Measurements from ENCODE around the gene CTCFL.
A peak's percentile ranks its signal among the peaks of the same experiment; 100 is the strongest.

The CTCFL gene

GRCh38 chr20:57508381-57508780 is 16.6 kb downstream of the CTCFL start:
- peaks cover 11% of the 10 kb centered on the region for H3K4me1 ChIP-seq (ENCODE audit: control insufficient read depth, insufficient read depth, low read length)
- H3K4me3 ChIP-seq (ENCODE audit: insufficient read depth, low read depth, low read length): no peak overlapping the region
- peak overlapping the region; percentile 71 for H3K27ac ChIP-seq (ENCODE audit: insufficient read depth, low read depth, low read length, poor library complexity, severe bottlenecking)
- whole genome bisulfite sequencing, 2 experiments: 34 to 48% methylated on average over 8 of the region's 8 CpGs
- H3K9me3 ChIP-seq (ENCODE audit: control insufficient read depth, low read length): no peaks in the 10 kb centered on the region
- H3K27me3 ChIP-seq (ENCODE audit: control insufficient read depth, insufficient read depth, low read length, poor library complexity, severe bottlenecking): no peaks in the 10 kb centered on the region
- H3K36me3 ChIP-seq (ENCODE audit: control insufficient read depth, insufficient read depth, low read length): no peaks in the 10 kb centered on the region

GRCh38 chr20:57507477-57507876 is 17.5 kb downstream of the CTCFL start:
- Histone ChIP-seq H3K27ac (ENCODE audit: insufficient read depth, low read depth, low read length, poor library complexity, severe bottlenecking) (no peak overlapping the region), H3K27me3 (ENCODE audit: control insufficient read depth, insufficient read depth, low read length, poor library complexity, severe bottlenecking) (no peaks in the 10 kb centered on the region), H3K9me3 (ENCODE audit: control insufficient read depth, low read length) (no peaks in the 10 kb centered on the region), H3K36me3 (ENCODE audit: control insufficient read depth, insufficient read depth, low read length) (no peaks in the 10 kb centered on the region), H3K4me1 (ENCODE audit: control insufficient read depth, insufficient read depth, low read length) (peaks cover 11% of the 10 kb centered on the region), H3K4me3 (ENCODE audit: insufficient read depth, low read depth, low read length) (no peak overlapping the region)
- 94 to 95% methylated on average over 6 of the region's 6 CpGs for WGBS, 2 experiments

- 92 to 96% methylated on average over 6 of the region's 6 CpGs for WGBS, 2 experiments
- H3K4me1 ChIP-seq (ENCODE audit: control insufficient read depth, insufficient read depth, low read length): peaks cover 18% of the 10 kb centered on the region
- no peaks in the 10 kb centered on the region for H3K27me3 ChIP-seq (ENCODE audit: control insufficient read depth, insufficient read depth, low read length, poor library complexity, severe bottlenecking)
- H3K4me3 ChIP-seq (ENCODE audit: insufficient read depth, low read depth, low read length): no peak overlapping the region
- H3K9me3 ChIP-seq (ENCODE audit: control insufficient read depth, low read length): no peaks in the 10 kb centered on the region
- H3K36me3 ChIP-seq (ENCODE audit: control insufficient read depth, insufficient read depth, low read length): no peaks in the 10 kb centered on the region
- H3K27ac ChIP-seq (ENCODE audit: insufficient read depth, low read depth, low read length, poor library complexity, severe bottlenecking): no peak overlapping the region
Observed at GRCh38 chr20:57505979-57506378, 19.0 kb downstream of the CTCFL start.

GRCh38 chr20:57504411-57504810 is 20.5 kb downstream of the CTCFL start:
- Histone ChIP-seq H3K27ac (ENCODE audit: insufficient read depth, low read depth, low read length, poor library complexity, severe bottlenecking) (no peak overlapping the region), H3K4me3 (ENCODE audit: insufficient read depth, low read depth, low read length) (no peak overlapping the region), H3K4me1 (ENCODE audit: control insufficient read depth, insufficient read depth, low read length) (peaks cover 25% of the 10 kb centered on the region), H3K9me3 (ENCODE audit: control insufficient read depth, low read length) (no peaks in the 10 kb centered on the region), H3K36me3 (ENCODE audit: control insufficient read depth, insufficient read depth, low read length) (no peaks in the 10 kb centered on the region), H3K27me3 (ENCODE audit: control insufficient read depth, insufficient read depth, low read length, poor library complexity, severe bottlenecking) (no peaks in the 10 kb centered on the region)
- WGBS, 2 experiments: 92 to 95% methylated on average over 6 of the region's 6 CpGs

- H3K4me1 ChIP-seq (ENCODE audit: control insufficient read depth, insufficient read depth, low read length): peaks cover 15% of the 10 kb centered on the region
- H3K9me3 ChIP-seq (ENCODE audit: control insufficient read depth, low read length): no peaks in the 10 kb centered on the region
- H3K27me3 ChIP-seq (ENCODE audit: control insufficient read depth, insufficient read depth, low read length, poor library complexity, severe bottlenecking): no peaks in the 10 kb centered on the region
- H3K4me3 ChIP-seq (ENCODE audit: insufficient read depth, low read depth, low read length): no peak overlapping the region
- 89 to 90% methylated on average over 20 of the region's 20 CpGs for WGBS, 2 experiments
- H3K27ac ChIP-seq (ENCODE audit: insufficient read depth, low read depth, low read length, poor library complexity, severe bottlenecking): no peak overlapping the region
- no peaks in the 10 kb centered on the region for H3K36me3 ChIP-seq (ENCODE audit: control insufficient read depth, insufficient read depth, low read length)
Observed at GRCh38 chr20:57503035-57503658, 21.8 kb downstream of the CTCFL start.

- H3K4me1 ChIP-seq (ENCODE audit: control insufficient read depth, insufficient read depth, low read length): peaks cover 15% of the 10 kb centered on the region
- H3K36me3 ChIP-seq (ENCODE audit: control insufficient read depth, insufficient read depth, low read length): no peaks in the 10 kb centered on the region
- no peak overlapping the region for H3K27ac ChIP-seq (ENCODE audit: insufficient read depth, low read depth, low read length, poor library complexity, severe bottlenecking)
- no peaks in the 10 kb centered on the region for H3K27me3 ChIP-seq (ENCODE audit: control insufficient read depth, insufficient read depth, low read length, poor library complexity, severe bottlenecking)
- H3K9me3 ChIP-seq (ENCODE audit: control insufficient read depth, low read length): no peaks in the 10 kb centered on the region
- H3K4me3 ChIP-seq (ENCODE audit: insufficient read depth, low read depth, low read length): no peak overlapping the region
- 96% methylated on average over 6 of the region's 6 CpGs for WGBS, 2 experiments
Observed at GRCh38 chr20:57502336-57502700, 22.6 kb downstream of the CTCFL start.

GRCh38 chr20:57501461-57502335 is 23.2 kb downstream of the CTCFL start:
- H3K36me3 ChIP-seq (ENCODE audit: control insufficient read depth, insufficient read depth, low read length): no peaks in the 10 kb centered on the region
- H3K4me3 ChIP-seq (ENCODE audit: insufficient read depth, low read depth, low read length): no peak overlapping the region
- no peaks in the 10 kb centered on the region for H3K27me3 ChIP-seq (ENCODE audit: control insufficient read depth, insufficient read depth, low read length, poor library complexity, severe bottlenecking)
- no peaks in the 10 kb centered on the region for H3K9me3 ChIP-seq (ENCODE audit: control insufficient read depth, low read length)
- 76 to 77% methylated on average over 16 to 17 of the region's 17 CpGs for WGBS, 2 experiments
- H3K27ac ChIP-seq (ENCODE audit: insufficient read depth, low read depth, low read length, poor library complexity, severe bottlenecking): no peak overlapping the region
- H3K4me1 ChIP-seq (ENCODE audit: control insufficient read depth, insufficient read depth, low read length): peaks cover 15% of the 10 kb centered on the region

GRCh38 chr20:57500962-57501361 is 24.0 kb downstream of the CTCFL start:
- no peaks in the 10 kb centered on the region for H3K27me3 ChIP-seq (ENCODE audit: control insufficient read depth, insufficient read depth, low read length, poor library complexity, severe bottlenecking)
- 82 to 83% methylated on average over 17 of the region's 17 CpGs for WGBS, 2 experiments
- H3K36me3 ChIP-seq (ENCODE audit: control insufficient read depth, insufficient read depth, low read length): no peaks in the 10 kb centered on the region
- peaks cover 15% of the 10 kb centered on the region for H3K4me1 ChIP-seq (ENCODE audit: control insufficient read depth, insufficient read depth, low read length)
- no peak overlapping the region for H3K27ac ChIP-seq (ENCODE audit: insufficient read depth, low read depth, low read length, poor library complexity, severe bottlenecking)
- no peak overlapping the region for H3K4me3 ChIP-seq (ENCODE audit: insufficient read depth, low read depth, low read length)
- no peaks in the 10 kb centered on the region for H3K9me3 ChIP-seq (ENCODE audit: control insufficient read depth, low read length)

- no peaks in the 10 kb centered on the region for H3K27me3 ChIP-seq (ENCODE audit: control insufficient read depth, insufficient read depth, low read length, poor library complexity, severe bottlenecking)
- 84 to 90% methylated on average over 7 of the region's 7 CpGs for WGBS, 2 experiments
- H3K27ac ChIP-seq (ENCODE audit: insufficient read depth, low read depth, low read length, poor library complexity, severe bottlenecking): no peak overlapping the region
- no peaks in the 10 kb centered on the region for H3K9me3 ChIP-seq (ENCODE audit: control insufficient read depth, low read length)
- no peak overlapping the region for H3K4me3 ChIP-seq (ENCODE audit: insufficient read depth, low read depth, low read length)
- H3K36me3 ChIP-seq (ENCODE audit: control insufficient read depth, insufficient read depth, low read length): no peaks in the 10 kb centered on the region
- H3K4me1 ChIP-seq (ENCODE audit: control insufficient read depth, insufficient read depth, low read length): peaks cover 15% of the 10 kb centered on the region
Observed at GRCh38 chr20:57500235-57500634, 24.7 kb downstream of the CTCFL start.

- no peaks in the 10 kb centered on the region for H3K27me3 ChIP-seq (ENCODE audit: control insufficient read depth, insufficient read depth, low read length, poor library complexity, severe bottlenecking)
- H3K9me3 ChIP-seq (ENCODE audit: control insufficient read depth, low read length): no peaks in the 10 kb centered on the region
- H3K36me3 ChIP-seq (ENCODE audit: control insufficient read depth, insufficient read depth, low read length): no peaks in the 10 kb centered on the region
- peaks cover 15% of the 10 kb centered on the region for H3K4me1 ChIP-seq (ENCODE audit: control insufficient read depth, insufficient read depth, low read length)
- 61 to 63% methylated on average over 14 of the region's 14 CpGs for WGBS, 2 experiments
- H3K27ac ChIP-seq (ENCODE audit: insufficient read depth, low read depth, low read length, poor library complexity, severe bottlenecking): no peak overlapping the region
- H3K4me3 ChIP-seq (ENCODE audit: insufficient read depth, low read depth, low read length): no peak overlapping the region
Observed at GRCh38 chr20:57499676-57500075, 25.3 kb downstream of the CTCFL start.

Data from ectodermal cell (in vitro differentiated cells).